ENCODE measurements around the gene PXDN.

The PXDN gene

DNA sequence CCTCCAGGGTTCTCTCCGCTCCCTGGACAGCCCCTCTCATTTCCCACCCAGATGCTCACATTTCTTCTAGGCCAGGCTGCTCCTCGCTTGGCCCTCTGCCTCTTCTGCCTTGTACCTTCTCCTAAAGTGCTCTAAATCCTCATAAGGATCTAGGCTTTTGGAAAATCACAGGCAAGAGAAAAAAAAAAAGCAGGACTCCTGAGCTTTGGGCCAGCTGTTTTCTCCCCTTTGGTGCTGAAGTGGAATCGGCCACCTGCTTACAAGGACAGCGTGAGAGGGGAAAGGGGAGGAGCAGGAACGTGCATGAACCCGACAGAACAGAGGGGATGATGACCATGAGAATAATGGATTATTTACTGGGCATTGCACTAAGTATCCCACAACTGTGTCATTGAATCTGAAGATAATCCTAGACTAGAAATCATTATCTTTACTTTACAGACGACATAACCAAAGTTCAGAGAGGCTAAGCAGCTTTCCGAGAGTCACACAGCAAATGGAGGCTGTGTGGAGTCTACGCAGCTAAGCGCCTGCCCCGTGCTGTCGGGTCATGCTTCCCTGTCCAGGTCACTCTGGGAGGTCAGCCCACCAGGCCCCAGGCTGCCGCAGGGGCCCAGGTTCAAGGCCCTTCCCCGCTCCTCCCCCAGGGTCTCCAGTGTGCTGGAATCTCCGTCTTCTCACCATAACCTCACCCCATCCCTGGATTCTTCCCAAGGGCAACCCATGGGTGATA is 141.9 kb downstream of the PXDN start:
- Histone ChIP-seq H3K4me3 (ENCODE audit: low read length) (no peak overlapping the region), H3K4me2 (ENCODE audit: low read length) (no peak overlapping the region), H3K4me1 (ENCODE audit: control insufficient read depth, low read length) (no peaks in the 10 kb centered on the region), H3K9me2 (replicated peaks; ENCODE audit: control insufficient read depth, low read length) (no peaks in the 10 kb centered on the region), H3K36me3 (ENCODE audit: control insufficient read depth, low read length) (no peaks in the 10 kb centered on the region), H3K79me2 (ENCODE audit: control insufficient read depth, low read length) (no peaks in the 10 kb centered on the region), H3K9me3 (ENCODE audit: control insufficient read depth, insufficient read depth, low read length) (peaks cover 32% of the 10 kb centered on the region; the same call in 1 of the 2 replicates), H3K27ac (ENCODE audit: low read depth, low read length) (no peak overlapping the region), H3F3A (ENCODE audit: control insufficient read depth, insufficient read depth) (no peaks in the 10 kb centered on the region), H4K20me1 (ENCODE audit: control insufficient read depth, insufficient read depth, low read depth, low read length) (no peaks in the 10 kb centered on the region), H3K27me3 (ENCODE audit: control insufficient read depth, low read length) (no peaks in the 10 kb centered on the region)
- TF ChIP-seq, protein P1, sequence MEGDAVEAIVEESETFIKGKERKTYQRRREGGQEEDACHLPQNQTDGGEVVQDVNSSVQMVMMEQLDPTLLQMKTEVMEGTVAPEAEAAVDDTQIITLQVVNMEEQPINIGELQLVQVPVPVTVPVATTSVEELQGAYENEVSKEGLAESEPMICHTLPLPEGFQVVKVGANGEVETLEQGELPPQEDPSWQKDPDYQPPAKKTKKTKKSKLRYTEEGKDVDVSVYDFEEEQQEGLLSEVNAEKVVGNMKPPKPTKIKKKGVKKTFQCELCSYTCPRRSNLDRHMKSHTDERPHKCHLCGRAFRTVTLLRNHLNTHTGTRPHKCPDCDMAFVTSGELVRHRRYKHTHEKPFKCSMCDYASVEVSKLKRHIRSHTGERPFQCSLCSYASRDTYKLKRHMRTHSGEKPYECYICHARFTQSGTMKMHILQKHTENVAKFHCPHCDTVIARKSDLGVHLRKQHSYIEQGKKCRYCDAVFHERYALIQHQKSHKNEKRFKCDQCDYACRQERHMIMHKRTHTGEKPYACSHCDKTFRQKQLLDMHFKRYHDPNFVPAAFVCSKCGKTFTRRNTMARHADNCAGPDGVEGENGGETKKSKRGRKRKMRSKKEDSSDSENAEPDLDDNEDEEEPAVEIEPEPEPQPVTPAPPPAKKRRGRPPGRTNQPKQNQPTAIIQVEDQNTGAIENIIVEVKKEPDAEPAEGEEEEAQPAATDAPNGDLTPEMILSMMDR (IDR thresholded peaks at IDR 0.05; ENCODE audit: low read depth, low read length, poor library complexity, severe bottlenecking): no peak
- TF ChIP-seq EZH2phosphoT487 (IDR thresholded peaks at IDR 0.05; ENCODE audit: borderline replicate concordance, low read length): no peak

DNA sequence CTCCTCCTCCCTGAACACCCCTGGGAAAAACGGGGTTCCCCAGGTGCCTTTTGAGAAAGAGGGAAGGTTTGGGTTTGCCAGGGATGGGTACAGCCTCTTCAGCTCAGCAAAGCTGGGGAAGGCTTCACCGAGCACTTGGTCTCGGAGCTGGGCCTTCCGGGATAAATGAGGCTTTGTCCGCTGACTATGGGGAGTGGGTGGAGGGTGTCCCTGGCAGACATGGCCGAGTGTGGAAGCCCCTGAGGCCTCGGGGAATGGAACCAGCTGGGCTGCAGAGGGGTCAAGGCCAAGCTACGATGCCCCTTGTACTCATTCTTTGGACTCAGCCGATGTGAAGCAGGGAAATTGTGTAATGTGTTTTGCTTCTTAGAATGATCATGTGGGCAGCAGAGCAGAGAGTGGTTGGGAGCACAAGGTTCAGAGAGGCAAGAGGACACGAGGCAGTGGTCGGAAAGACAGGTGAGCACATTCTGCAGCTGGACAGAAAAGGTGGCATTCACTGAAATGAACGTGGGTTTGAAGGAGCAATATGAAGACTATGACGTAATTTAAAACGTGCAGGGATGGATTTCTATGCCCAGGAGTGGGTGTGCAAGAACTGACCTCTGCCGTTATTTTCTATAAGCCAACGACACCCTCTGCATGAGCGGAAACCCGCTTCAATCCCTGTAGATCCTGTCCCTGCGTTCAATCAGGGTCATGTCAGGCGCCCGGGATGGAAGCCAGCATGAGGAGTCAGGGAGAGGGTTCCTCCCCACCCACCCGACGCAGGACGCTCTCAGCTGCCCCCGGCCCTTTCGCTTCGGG is 142.6 kb downstream of the PXDN start:
- H3K4me1 ChIP-seq (ENCODE audit: control insufficient read depth, low read length): no peaks in the 10 kb centered on the region
- TF ChIP-seq, protein P1 (IDR thresholded peaks at IDR 0.05; ENCODE audit: low read depth, low read length, poor library complexity, severe bottlenecking): no peak
- no peak for TF ChIP-seq EZH2phosphoT487 (IDR thresholded peaks at IDR 0.05; ENCODE audit: borderline replicate concordance, low read length)
- no peak overlapping the region for H3K4me2 ChIP-seq (ENCODE audit: low read length)

DNA sequence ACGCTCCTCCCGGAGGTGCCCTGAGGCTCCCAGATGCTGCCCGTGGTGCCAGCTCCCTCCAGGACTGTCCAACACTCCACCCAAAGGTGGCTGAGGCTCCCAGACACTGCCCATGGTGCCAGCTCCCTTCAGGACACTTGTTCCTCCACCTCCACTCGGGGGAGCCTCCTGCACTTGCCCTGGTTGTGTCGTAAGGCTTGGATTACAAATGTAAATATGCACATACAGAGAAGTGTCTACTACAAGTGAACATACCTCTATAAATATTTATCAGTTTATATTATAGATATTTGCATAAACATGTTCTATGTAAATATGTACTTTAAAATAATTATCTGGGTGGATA is 143.3 kb downstream of the PXDN start:
- H4K20me1 ChIP-seq (ENCODE audit: control insufficient read depth, insufficient read depth, low read depth, low read length): no peaks in the 10 kb centered on the region
- H3K9me3 ChIP-seq (ENCODE audit: control insufficient read depth, insufficient read depth, low read length): peaks cover 46% of the 10 kb centered on the region
- no peak overlapping the region for H3K4me3 ChIP-seq (ENCODE audit: low read length)
- H3K9me2 ChIP-seq (replicated peaks; ENCODE audit: control insufficient read depth, low read length): no peaks in the 10 kb centered on the region
- H3K4me1 ChIP-seq (ENCODE audit: control insufficient read depth, low read length): no peaks in the 10 kb centered on the region
- H3K27ac ChIP-seq (ENCODE audit: low read depth, low read length): no peak overlapping the region
- TF ChIP-seq, protein P1 (IDR thresholded peaks at IDR 0.05; ENCODE audit: low read depth, low read length, poor library complexity, severe bottlenecking): no peak
- TF ChIP-seq EZH2phosphoT487 (IDR thresholded peaks at IDR 0.05; ENCODE audit: borderline replicate concordance, low read length): no peak
- no peaks in the 10 kb centered on the region for H3K27me3 ChIP-seq (ENCODE audit: control insufficient read depth, low read length)
- H3F3A ChIP-seq (ENCODE audit: control insufficient read depth, insufficient read depth): no peaks in the 10 kb centered on the region
- H3K79me2 ChIP-seq (ENCODE audit: control insufficient read depth, low read length): no peaks in the 10 kb centered on the region
- no peaks in the 10 kb centered on the region for H3K36me3 ChIP-seq (ENCODE audit: control insufficient read depth, low read length)
- H3K4me2 ChIP-seq (ENCODE audit: low read length): no peak overlapping the region

More for the DNA sequence above, 142.6 kb downstream of the PXDN start:
- Histone ChIP-seq H3K79me2 (ENCODE audit: control insufficient read depth, low read length) (no peaks in the 10 kb centered on the region), H3K9me2 (replicated peaks; ENCODE audit: control insufficient read depth, low read length) (no peaks in the 10 kb centered on the region), H3K4me3 (ENCODE audit: low read length) (no peak overlapping the region), H3K27ac (ENCODE audit: low read depth, low read length) (no peak overlapping the region), H4K20me1 (ENCODE audit: control insufficient read depth, insufficient read depth, low read depth, low read length) (no peaks in the 10 kb centered on the region), H3F3A (ENCODE audit: control insufficient read depth, insufficient read depth) (no peaks in the 10 kb centered on the region), H3K36me3 (ENCODE audit: control insufficient read depth, low read length) (no peaks in the 10 kb centered on the region), H3K27me3 (ENCODE audit: control insufficient read depth, low read length) (no peaks in the 10 kb centered on the region), H3K9me3 (ENCODE audit: control insufficient read depth, insufficient read depth, low read length) (peaks cover 40% of the 10 kb centered on the region; the same call in 1 of the 2 replicates)

All from DOHH2 (cell line).